Hepatocyte (in vitro differentiated cells): ENCODE measurements around the gene COL4A1.

Experiments used
- CTCF ChIP-seq: fragments of 200-600 bp; sonication (generic); IDR thresholded peaks from 2 replicates; pipeline ENCODE4 v1.5.1; 2016; ENCODE audit warnings: antibody characterized with exemption, mild to moderate bottlenecking; ENCODE audit not compliant: poor library complexity
- EZH2 ChIP-seq: fragments of 200-600 bp; sonication (generic); IDR thresholded peaks from 2 replicates; pipeline ENCODE4 v1.6.1; 2016; ENCODE audit warnings: antibody characterized with exemption, mild to moderate bottlenecking, borderline replicate concordance

GRCh38 chr13:110242615-110243014 lies 64.3 kb downstream of the COL4A1 start:
- TF ChIP-seq CTCF (no peak), EZH2 (no peak)
